OCI-LY3 (cell line): ENCODE results near the gene RSPH1.

ENCODE experiments used
- CTCF ChIP-seq: fragments of 200-600, 300-600 bp; sonication (generic); IDR thresholded peaks from 2 replicates; pipeline ENCODE4 v1.5.1; 2014; ENCODE audit warnings: antibody characterized with exemption, low read length, low read depth
- EZH2phosphoT487 ChIP-seq: fragments of 200-600 bp; shearing (Covaris generic); IDR thresholded peaks from 2 replicates; pipeline ENCODE4 v1.6.1; 2018; ENCODE audit warnings: antibody characterized with exemption, mixed run types, low read depth

DNA sequence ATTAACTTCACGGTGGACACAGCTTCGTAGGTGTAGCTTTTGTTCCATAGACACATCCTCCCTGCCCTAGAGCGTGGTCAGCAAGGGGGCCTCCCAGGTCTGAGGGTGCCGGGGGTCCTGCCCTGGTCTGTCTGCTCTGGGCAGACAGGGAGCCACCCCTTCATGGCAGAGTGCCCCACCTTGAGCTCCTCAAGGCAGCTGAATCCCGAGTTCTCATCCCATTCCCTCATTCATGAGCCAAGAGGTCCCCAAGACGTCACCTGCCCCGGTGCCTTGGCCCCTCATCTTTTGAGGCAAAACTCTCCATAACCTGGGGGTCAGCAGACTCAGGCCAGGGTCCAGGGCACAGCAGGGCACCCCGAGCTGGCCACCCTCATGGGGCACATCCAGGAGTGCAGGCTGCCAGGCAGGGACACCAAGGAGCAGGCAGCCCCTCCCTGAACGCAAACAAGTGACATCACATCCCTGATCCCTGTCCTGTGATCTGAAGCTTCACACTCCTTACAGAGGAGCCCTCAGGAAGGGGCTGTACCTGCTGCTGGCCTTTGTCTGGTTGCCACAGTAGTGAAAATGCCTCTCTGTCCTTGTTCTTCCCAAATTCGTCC, 69.0 kb downstream of the RSPH1 start:
- TF ChIP-seq CTCF = no peak
- TF ChIP-seq EZH2phosphoT487 = no peak
